ENCODE measurements around the gene PPA2. TPM values are rescaled to one million over a fixed set of nuclear protein-coding genes. Genes with fewer than 3 reads are reported as not detected.

Gene PPA2
- total and polyA plus RNA-seq, 2 experiments from 2014 or later = 58.4 to 63.7 TPM

- Histone ChIP-seq H3F3A (replicated peaks; ENCODE audit: low read depth) (no peaks in the 10 kb centered on the region), H2AFZ (no peak overlapping the region), H3K79me2 (replicated peaks; ENCODE audit: insufficient read depth) (no peaks in the 10 kb centered on the region), H3K4me3 (no peak overlapping the region), H3K27ac (ENCODE audit: low read depth) (no peak overlapping the region), H3K9me2 (ENCODE audit: insufficient read depth) (0 out of 2 replicates have a peak, but pooled peaks cover 3% of the 10 kb centered on the region), H3K27me3 (ENCODE audit: insufficient read depth) (no peaks in the 10 kb centered on the region), H4K20me1 (replicated peaks; ENCODE audit: insufficient read depth) (0 out of 2 replicates have a peak, but pooled peaks cover 2% of the 10 kb centered on the region), H3K4me2 (no peak overlapping the region), H3K4me1 (ENCODE audit: insufficient read depth) (peaks cover 8% of the 10 kb centered on the region; the same call in 1 of the 2 replicates), H3K36me3 (ENCODE audit: insufficient read depth) (no peaks in the 10 kb centered on the region)
- Mint-ChIP-seq H3K27ac (no peak overlapping the region), H3K36me3 (ENCODE audit: low read depth) (no peaks in the 10 kb centered on the region), H3K9me3 (no peaks in the 10 kb centered on the region), H3K27me3 (ENCODE audit: insufficient read depth, low read depth, poor library complexity) (no peaks in the 10 kb centered on the region), H3K4me1 (peaks cover 15% of the 10 kb centered on the region), H3K4me3 (no peak overlapping the region)
- TF ChIP-seq POLR2AphosphoS5 (IDR thresholded peaks at IDR 0.05; ENCODE audit: low read depth) = no peak
- TF ChIP-seq STAT1 (IDR thresholded peaks at IDR 0.05; ENCODE audit: unreplicated experiment) = no peak
- TF ChIP-seq, protein P1, sequence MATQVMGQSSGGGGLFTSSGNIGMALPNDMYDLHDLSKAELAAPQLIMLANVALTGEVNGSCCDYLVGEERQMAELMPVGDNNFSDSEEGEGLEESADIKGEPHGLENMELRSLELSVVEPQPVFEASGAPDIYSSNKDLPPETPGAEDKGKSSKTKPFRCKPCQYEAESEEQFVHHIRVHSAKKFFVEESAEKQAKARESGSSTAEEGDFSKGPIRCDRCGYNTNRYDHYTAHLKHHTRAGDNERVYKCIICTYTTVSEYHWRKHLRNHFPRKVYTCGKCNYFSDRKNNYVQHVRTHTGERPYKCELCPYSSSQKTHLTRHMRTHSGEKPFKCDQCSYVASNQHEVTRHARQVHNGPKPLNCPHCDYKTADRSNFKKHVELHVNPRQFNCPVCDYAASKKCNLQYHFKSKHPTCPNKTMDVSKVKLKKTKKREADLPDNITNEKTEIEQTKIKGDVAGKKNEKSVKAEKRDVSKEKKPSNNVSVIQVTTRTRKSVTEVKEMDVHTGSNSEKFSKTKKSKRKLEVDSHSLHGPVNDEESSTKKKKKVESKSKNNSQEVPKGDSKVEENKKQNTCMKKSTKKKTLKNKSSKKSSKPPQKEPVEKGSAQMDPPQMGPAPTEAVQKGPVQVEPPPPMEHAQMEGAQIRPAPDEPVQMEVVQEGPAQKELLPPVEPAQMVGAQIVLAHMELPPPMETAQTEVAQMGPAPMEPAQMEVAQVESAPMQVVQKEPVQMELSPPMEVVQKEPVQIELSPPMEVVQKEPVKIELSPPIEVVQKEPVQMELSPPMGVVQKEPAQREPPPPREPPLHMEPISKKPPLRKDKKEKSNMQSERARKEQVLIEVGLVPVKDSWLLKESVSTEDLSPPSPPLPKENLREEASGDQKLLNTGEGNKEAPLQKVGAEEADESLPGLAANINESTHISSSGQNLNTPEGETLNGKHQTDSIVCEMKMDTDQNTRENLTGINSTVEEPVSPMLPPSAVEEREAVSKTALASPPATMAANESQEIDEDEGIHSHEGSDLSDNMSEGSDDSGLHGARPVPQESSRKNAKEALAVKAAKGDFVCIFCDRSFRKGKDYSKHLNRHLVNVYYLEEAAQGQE (IDR thresholded peaks at IDR 0.05; ENCODE audit: unreplicated experiment) = no peak
- TF ChIP-seq CTCF (conservative IDR thresholded peaks at IDR 0.05; ENCODE audit: low read depth in 2 of 2) = no peak
- no peak for TF ChIP-seq EZH2phosphoT487 (IDR thresholded peaks at IDR 0.05; ENCODE audit: unreplicated experiment)
- no peak for TF ChIP-seq ZNF331 (CRISPR knock-in tag; IDR thresholded peaks at IDR 0.05; ENCODE audit: low read depth)
- TF ChIP-seq, protein P2, sequence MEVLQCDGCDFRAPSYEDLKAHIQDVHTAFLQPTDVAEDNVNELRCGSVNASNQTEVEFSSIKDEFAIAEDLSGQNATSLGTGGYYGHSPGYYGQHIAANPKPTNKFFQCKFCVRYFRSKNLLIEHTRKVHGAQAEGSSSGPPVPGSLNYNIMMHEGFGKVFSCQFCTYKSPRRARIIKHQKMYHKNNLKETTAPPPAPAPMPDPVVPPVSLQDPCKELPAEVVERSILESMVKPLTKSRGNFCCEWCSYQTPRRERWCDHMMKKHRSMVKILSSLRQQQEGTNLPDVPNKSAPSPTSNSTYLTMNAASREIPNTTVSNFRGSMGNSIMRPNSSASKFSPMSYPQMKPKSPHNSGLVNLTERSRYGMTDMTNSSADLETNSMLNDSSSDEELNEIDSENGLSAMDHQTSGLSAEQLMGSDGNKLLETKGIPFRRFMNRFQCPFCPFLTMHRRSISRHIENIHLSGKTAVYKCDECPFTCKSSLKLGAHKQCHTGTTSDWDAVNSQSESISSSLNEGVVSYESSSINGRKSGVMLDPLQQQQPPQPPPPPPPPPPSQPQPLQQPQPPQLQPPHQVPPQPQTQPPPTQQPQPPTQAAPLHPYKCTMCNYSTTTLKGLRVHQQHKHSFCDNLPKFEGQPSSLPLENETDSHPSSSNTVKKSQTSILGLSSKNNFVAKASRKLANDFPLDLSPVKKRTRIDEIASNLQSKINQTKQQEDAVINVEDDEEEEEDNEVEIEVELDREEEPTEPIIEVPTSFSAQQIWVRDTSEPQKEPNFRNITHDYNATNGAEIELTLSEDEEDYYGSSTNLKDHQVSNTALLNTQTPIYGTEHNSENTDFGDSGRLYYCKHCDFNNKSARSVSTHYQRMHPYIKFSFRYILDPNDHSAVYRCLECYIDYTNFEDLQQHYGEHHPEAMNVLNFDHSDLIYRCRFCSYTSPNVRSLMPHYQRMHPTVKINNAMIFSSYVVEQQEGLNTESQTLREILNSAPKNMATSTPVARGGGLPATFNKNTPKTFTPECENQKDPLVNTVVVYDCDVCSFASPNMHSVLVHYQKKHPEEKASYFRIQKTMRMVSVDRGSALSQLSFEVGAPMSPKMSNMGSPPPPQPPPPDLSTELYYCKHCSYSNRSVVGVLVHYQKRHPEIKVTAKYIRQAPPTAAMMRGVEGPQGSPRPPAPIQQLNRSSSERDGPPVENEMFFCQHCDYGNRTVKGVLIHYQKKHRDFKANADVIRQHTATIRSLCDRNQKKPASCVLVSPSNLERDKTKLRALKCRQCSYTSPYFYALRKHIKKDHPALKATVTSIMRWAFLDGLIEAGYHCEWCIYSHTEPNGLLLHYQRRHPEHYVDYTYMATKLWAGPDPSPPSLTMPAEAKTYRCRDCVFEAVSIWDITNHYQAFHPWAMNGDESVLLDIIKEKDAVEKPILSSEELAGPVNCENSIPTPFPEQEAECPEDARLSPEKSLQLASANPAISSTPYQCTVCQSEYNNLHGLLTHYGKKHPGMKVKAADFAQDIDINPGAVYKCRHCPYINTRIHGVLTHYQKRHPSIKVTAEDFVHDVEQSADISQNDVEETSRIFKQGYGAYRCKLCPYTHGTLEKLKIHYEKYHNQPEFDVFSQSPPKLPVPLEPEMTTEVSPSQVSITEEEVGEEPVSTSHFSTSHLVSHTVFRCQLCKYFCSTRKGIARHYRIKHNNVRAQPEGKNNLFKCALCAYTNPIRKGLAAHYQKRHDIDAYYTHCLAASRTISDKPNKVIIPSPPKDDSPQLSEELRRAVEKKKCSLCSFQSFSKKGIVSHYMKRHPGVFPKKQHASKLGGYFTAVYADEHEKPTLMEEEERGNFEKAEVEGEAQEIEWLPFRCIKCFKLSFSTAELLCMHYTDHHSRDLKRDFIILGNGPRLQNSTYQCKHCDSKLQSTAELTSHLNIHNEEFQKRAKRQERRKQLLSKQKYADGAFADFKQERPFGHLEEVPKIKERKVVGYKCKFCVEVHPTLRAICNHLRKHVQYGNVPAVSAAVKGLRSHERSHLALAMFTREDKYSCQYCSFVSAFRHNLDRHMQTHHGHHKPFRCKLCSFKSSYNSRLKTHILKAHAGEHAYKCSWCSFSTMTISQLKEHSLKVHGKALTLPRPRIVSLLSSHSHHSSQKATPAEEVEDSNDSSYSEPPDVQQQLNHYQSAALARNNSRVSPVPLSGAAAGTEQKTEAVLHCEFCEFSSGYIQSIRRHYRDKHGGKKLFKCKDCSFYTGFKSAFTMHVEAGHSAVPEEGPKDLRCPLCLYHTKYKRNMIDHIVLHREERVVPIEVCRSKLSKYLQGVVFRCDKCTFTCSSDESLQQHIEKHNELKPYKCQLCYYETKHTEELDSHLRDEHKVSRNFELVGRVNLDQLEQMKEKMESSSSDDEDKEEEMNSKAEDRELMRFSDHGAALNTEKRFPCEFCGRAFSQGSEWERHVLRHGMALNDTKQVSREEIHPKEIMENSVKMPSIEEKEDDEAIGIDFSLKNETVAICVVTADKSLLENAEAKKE (CRISPR knock-in tag; IDR thresholded peaks at IDR 0.05) = no peak
- TF ChIP-seq, protein P3, sequence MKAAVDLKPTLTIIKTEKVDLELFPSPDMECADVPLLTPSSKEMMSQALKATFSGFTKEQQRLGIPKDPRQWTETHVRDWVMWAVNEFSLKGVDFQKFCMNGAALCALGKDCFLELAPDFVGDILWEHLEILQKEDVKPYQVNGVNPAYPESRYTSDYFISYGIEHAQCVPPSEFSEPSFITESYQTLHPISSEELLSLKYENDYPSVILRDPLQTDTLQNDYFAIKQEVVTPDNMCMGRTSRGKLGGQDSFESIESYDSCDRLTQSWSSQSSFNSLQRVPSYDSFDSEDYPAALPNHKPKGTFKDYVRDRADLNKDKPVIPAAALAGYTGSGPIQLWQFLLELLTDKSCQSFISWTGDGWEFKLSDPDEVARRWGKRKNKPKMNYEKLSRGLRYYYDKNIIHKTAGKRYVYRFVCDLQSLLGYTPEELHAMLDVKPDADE (IDR thresholded peaks at IDR 0.05) = no peak
- no peak for TF ChIP-seq NANOG (IDR thresholded peaks at IDR 0.05; ENCODE audit: borderline replicate concordance)
- no peak for TF ChIP-seq ZNF114 (CRISPR knock-in tag; IDR thresholded peaks at IDR 0.05)
- TF ChIP-seq EZH2 (IDR thresholded peaks at IDR 0.05; ENCODE audit: low read depth, unreplicated experiment) = no peak
- no peak for TF ChIP-seq JUNB (IDR thresholded peaks at IDR 0.05; ENCODE audit: unreplicated experiment)
- TF ChIP-seq CREB1 (CRISPR knock-in tag; IDR thresholded peaks at IDR 0.05; ENCODE audit: low read depth) = no peak
- no peak for ATAC-seq
- no peak for DNase-seq (ENCODE audit: low spot score)
Measured at GRCh38 chr4:105329081-105329480, 144.8 kb downstream of the PPA2 start.
